SW480 (cell line): ENCODE results near the gene LGI2.
A peak's percentile ranks its signal among the peaks of the same experiment; 100 is the strongest.

Experiments used
- DNase-seq: peaks from one replicate; pipeline ENCODE4 v3.0.0-alpha.2; 2016; ENCODE audit warnings: low spot score

LGI2 gene

GRCh38 chr4:24995346-24995919 is 35.3 kb downstream of the LGI2 start:
- DNase-seq: no peak

- DNase-seq: no peak
These were observed 37.1 kb downstream of the LGI2 start for GRCh38 chr4:24993551-24994080.

GRCh38 chr4:24992968-24993367 is 37.8 kb downstream of the LGI2 start:
- DNase-seq: no peak

- DNase-seq: no peak
These were observed 39.7 kb downstream of the LGI2 start for GRCh38 chr4:24991015-24991414.

DNA sequence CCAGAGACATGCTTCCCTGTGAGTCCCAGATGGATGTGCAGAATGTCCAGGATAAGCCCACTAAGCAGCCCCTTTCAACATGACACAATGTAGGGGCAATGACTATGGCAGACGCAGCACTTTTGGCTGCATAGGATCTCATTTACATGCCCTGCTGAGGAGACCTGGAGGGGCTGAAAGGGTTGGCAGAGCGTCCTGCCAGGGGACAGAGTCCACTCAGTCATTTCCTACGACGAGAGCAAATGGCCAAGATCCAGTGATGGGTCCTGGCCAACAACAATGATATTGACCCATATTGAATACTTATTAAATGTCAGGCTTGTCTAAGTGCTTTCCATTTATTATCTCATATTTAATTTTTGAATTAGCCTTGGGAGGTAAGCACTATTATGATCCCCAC is 41.4 kb downstream of the LGI2 start:
- DNase-seq: no peak

GRCh38 chr4:24988776-24989175 is 42.0 kb downstream of the LGI2 start:
- peak; percentile 32 for DNase-seq

DNA sequence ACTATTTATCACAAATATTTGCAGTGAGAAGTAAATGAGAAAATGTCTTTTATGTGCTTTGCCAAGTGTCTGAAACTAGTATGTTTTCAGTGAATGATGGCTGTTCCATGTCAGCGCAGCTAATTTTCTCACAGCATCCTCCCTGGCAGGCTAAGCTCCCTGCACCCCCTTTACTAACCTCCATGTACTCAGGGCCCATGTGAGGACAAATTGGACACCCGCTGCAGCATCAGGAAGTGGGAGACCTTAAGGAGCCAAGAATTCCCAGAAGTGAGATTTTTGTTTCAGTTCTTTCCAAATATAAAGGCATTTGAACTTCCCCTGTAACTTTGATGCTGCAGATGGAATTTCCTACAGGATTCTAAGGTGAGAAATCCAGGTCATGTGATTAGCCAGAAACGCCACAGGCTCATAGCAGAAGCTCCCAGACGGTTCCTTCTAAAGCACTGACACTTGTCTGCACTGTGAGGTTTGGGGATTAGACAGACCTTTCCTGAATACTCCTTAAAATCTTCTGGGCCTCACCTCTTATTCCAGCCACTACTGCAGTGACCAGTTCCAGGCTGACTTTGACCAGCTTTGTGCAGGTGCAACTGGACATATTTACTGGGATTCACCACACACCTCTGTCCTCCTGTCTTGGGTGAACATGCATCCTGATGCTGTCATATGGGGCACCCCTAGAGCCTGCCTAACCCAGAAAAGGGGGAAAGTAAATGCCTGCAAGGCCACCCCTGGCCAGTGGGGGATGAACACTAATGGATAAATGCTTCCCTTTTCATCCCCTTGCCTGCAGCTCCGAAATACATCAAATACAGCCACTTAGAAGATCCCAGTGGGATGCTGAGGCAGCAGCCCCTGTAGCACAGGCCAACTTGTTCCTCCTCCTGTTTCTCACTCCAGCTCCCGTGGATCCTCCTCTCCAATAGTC is 45.9 kb downstream of the LGI2 start:
- DNase-seq: no peak

- no peak for DNase-seq
These were observed 50.0 kb downstream of the LGI2 start for GRCh38 chr4:24980740-24981139.

DNA sequence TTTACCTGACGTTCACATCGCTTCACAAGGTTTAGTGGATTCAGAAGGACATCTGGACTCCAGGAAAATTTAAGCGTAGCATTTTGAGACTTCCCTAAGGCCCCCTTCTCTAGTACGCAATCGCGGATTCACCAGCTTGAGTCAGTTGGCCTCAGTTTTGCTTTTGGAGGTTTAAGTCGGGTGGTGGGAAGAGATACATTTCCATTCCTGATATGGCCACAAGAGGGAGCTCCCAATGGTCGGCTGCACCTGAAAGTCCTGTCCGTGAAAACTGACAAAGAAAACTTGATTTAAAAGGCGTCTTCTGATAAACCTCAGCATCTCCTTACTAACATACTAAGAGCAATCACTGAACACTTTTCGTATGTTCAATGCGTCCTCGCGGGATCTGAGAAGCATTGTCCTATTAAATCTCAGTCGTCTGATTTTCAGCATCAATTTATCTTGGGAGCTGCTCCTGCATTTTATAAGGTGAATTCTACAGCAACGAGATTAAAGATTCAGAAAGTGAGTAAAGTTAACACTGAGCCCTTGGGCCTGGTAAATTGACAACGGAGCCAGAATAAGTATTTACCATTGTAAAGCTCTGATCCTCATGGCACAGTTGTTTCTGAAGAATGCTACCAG is 50.6 kb downstream of the LGI2 start:
- DNase-seq: peak; percentile 46

DNA sequence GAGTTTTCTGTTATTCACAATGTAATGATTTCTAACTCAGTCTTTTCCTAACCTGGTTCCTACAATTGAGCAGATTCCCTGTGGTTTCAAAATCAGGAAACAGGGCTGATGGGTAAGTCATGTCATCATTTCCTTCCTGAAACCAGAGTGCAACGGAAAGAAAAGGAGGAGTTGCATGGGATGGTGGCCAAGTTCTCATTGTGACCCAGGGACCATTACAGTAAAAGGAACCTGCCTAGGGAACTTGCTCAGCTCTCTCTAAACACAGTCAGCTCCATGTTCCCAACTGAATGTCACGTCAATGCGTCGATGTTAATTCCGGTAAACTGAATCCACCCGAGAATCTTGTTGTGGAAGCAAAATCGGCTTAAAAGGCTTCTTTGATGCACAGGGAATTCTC is 51.2 kb downstream of the LGI2 start:
- DNase-seq: no peak

DNA sequence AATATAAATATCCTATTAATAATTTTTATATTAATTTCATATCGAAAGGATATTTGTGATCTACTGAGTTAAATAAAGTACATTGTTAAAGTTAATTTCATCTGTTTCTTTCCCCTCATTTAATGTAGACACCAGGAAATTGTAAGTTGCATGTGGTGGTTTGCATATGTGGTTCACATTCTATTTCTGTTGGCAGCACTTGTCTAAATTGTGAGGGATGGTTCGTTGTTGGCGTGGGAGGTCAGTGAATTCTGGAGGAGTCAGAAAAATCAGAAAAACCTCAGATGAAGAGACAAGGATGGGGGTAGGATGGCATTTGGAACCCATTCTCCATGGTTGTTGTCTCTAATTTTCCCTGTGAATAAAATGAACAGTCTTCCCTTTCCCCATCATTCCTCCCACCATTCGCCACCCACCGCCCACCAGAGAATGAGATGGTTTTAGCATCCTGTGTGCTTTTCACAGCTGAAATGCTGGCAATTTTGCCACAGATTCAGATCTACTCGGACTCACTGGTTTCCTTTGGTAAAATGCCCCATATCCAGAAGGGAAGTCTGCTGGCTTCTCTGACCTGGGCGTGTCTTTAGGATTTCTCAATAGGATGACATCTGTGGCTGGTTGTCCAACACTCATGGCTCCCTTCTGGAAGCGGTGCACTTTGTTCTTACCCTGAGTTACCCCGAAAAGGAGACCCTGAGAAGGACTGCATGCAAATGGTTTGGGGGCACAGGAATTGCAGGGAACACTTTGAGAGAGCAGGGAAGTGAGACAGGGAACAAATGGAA is 52.3 kb downstream of the LGI2 start:
- no peak for DNase-seq

DNA sequence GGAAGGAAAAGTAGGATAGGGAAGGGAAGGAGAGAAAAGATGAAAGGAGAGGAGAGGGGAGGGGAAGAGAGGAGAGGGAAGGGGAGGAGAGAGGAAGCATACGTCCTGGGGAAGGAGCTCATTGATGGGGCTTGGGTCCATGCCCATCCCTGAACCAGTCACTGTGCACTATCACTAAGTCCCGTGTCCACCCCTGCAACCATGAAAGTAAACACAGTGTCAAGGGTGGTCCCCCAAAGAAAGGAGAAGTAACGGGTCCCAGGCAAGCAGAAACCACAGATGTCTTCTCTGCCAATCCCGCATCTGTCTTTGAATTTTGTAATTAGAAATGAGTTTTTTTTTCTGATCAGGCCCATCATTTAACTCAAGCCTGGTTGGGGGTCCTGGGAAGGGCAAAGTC is 55.2 kb downstream of the LGI2 start:
- no peak for DNase-seq

GRCh38 chr4:24973747-24974601 is 56.8 kb downstream of the LGI2 start:
- no peak for DNase-seq

GRCh38 chr4:24973404-24973746 is 57.4 kb downstream of the LGI2 start:
- DNase-seq: no peak

DNA sequence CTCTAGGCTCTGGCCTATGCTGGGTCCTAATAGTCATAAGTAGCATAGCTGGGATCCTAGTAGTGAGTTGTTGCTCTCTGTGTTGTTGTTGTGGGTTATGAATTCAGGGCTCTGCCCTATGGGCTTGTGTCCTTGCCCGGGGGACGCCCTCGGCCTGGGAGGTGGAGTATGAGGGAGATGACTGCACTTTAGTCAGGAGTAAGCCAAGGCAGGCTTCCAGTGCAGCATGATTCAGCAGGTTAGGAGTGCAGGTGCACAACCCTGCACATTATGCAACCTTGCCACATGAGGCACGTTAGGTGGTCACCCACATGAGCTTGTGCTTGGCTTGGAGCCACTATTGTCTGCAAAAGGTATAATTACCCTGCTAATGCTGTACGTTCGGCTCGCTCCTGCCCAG is 59.6 kb downstream of the LGI2 start:
- DNase-seq: peak; percentile 47

DNA sequence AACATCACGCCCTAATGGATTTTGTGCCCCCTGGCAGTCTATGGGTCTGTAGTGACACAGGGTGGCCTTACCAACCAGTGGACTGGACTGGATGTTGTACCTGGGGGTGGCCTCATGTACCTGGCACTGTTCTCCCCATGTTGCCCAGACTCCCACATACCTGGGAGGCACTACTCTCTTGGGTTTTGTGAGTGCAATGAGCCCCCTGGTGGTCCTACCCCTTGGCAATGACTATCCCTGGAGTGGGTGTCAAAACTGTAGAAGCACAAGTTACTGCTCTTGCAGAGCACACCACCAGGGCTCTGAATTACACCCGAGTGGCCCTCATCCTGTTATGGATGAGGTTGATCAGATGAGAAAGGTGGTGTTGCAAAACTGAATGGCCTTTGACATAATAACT is 60.1 kb downstream of the LGI2 start:
- DNase-seq: no peak

- no peak for DNase-seq
These were observed 60.6 kb downstream of the LGI2 start for GRCh38 chr4:24970191-24970590.

GRCh38 chr4:24969486-24969885 is 61.3 kb downstream of the LGI2 start:
- no peak for DNase-seq

DNA sequence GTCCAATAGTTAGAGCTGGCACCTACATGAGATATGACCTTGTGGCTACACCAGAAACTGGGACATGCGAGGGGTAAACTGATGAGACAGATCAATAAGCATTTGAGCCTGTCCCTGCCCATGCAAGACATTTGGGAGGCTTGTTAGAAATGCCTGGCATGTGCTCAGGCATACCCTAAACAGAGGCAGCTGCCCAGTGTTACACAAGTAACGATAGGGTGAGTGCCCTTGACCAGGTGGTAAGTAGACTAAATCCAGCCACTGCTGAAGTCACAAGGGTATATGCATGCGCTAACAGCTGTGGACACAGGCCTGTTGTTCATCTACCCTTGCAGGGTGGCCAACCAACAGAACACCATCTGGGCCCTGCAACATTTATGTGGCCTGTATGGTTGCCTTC is 61.8 kb downstream of the LGI2 start:
- no peak for DNase-seq

DNA sequence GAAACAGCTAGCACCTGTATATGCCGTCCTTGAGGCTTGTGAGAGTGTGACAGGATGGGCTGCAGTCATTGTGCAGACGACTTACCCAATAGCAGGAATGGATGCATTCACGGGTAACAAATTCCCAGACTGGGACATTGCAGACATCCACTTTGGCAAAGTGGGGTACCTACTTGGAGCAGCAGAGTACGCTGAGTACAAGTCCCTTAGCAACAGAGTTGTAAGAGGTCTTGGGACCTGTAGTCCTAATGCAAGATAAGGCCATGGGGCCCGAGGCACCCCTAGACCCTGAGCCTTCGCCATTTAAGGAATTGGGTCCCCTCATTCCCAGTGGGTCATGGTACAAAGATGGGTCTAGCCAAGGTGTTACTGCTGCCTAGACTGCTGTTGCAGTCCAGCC is 62.5 kb downstream of the LGI2 start:
- no peak for DNase-seq

GRCh38 chr4:24967346-24967745 is 63.4 kb downstream of the LGI2 start:
- no peak for DNase-seq
